Muscle of back (tissue), 13 donors: Measurements from ENCODE around the gene TRIM14. TPM values are rescaled to one million over a fixed set of nuclear protein-coding genes. Genes with fewer than 3 reads are reported as not detected.

ENCODE experiments used
- DNase-seq, 3 donors: peaks; one replicate each; pipeline versions ENCODE4 v3.0.0 to v3.0.0-alpha.2; 2013
- long read RNA-seq, 9 donors: transcript quantifications; one replicate each; lab custom pipeline, GENCODE V29; 2026
- polyA plus RNA-seq, 10 donors: library from polyadenylated mRNA; unstranded; fragments of 120-200 nt; gene quantifications; one replicate each; pipeline ENCODE4 v1.2.1, GENCODE V29; 2013; ENCODE audit not compliant: insufficient read length in 10 of 10

Gene TRIM14, protein sequence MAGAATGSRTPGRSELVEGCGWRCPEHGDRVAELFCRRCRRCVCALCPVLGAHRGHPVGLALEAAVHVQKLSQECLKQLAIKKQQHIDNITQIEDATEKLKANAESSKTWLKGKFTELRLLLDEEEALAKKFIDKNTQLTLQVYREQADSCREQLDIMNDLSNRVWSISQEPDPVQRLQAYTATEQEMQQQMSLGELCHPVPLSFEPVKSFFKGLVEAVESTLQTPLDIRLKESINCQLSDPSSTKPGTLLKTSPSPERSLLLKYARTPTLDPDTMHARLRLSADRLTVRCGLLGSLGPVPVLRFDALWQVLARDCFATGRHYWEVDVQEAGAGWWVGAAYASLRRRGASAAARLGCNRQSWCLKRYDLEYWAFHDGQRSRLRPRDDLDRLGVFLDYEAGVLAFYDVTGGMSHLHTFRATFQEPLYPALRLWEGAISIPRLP
- polyA plus RNA-seq: 1 to 10 TPM in 7 of 10 donors, under 1 TPM in 3; 0.71 to 3.2 (median 1.5) TPM
- long read RNA-seq, donor 1: 0 reads
- long read RNA-seq, donor 2: 0 reads
- long read RNA-seq, donor 3: 0 reads
- long read RNA-seq, donor 4: 0 reads
- long read RNA-seq, donor 5: 0 reads
- long read RNA-seq, donor 6, partial matches to known transcripts: 39 of 69 reads
- long read RNA-seq, donor 6, other reads (novel, unspliced or antisense): 30 of 69 reads
- long read RNA-seq, donor 7: 0 reads
- long read RNA-seq, donor 8, partial matches to known transcripts: 30 of 43 reads
- long read RNA-seq, donor 8, other reads (novel, unspliced or antisense): 13 of 43 reads
- long read RNA-seq, donor 9: 0 reads

- DNase-seq: peak in 2 of 3 donors; percentile 21 to 46
These were observed at the start of gene TRIM14 for GRCh38 chr9:98118640-98119601. Gene TRIM14 (minus strand): TSS chr9:98119222. CDS start chr9:98119188, 34 bp downstream.

DNA sequence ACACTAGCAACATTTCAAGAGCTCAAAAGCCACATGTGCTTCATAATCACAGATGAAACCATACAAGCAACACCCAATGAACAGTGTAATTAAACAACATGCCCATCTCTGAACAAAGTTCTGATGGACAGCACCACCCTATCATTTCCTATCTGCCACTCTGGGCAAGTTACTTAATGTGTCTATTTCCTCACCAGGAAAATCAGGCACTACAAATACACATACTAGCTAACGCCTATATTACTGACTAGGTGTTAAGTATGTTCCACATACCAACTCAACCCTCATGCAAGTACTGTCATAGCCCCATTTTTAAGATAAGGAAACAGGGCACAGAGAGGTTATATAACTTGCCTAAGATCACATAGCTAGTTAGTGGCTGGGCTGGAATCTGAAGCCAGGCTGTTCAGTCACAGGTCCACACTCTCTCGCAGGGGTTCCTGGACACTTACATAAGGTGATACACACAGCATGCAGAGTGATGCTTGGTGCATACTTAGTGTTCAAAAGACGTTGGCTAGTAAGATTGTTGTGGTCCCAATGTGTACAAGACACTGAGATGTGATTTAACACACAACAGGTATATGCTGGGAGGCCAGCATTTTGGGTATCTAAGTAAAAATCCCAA is 49.2 kb upstream of the TRIM14 start:
- DNase-seq: no peak

DNA sequence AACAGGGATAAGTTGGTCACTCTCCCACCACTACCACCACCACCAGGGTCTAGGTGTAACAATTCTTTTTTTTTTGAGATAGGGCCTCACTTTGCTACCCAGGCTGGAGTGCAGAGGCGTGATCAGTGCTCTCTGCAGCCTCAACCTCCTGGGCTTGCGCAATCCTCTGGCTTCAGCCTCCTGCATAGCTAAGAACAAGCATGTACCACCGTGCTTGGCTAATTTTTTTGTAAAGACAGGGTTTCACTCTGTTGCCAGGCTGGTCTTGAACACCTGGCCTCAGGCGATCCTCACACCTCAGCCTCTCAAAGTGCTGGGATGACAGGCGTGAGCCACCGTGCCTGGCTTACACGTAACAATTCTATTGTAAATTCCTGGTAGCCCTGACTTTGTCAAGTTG is 45.9 kb upstream of the TRIM14 start:
- no peak for DNase-seq

DNA sequence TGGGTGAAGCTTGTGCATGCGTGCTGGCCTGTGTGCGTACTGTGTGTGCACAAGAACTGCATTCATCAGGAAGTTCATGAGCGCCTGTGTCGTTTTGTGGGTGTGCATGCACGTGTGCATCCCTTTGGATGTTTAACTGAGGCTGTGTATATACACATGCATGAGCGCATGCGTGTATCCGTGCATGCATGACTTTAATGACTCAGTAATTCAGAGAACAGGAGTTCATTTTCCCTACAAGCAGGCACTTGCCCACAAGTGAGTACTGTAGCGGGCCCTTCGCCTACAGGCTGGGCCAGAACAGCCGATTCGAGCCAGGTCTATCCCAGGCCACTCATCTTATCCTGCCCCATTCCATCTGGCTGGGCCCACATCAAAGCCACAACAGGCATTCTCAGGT is 43.6 kb upstream of the TRIM14 start:
- DNase-seq: no peak

DNA sequence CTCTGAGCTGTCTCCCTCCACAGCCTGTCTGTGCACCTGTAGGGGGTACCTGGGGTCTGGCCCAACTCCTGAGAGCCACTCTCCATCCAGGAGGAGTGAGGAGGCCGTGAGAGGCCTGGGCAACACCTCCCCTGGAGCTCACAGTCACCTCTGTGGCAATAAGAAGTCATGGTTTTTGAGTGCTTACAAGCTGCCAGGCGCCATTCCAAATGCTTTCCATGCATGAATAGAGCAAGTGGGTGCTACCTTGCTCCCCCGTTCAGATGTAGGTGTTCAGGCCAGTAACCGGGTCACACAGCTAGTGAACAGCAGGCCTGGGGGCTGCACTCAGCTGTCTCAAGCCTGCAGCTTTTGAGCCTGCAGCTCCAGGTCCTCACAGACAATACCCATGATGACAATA is 42.8 kb upstream of the TRIM14 start:
- no peak for DNase-seq

DNA sequence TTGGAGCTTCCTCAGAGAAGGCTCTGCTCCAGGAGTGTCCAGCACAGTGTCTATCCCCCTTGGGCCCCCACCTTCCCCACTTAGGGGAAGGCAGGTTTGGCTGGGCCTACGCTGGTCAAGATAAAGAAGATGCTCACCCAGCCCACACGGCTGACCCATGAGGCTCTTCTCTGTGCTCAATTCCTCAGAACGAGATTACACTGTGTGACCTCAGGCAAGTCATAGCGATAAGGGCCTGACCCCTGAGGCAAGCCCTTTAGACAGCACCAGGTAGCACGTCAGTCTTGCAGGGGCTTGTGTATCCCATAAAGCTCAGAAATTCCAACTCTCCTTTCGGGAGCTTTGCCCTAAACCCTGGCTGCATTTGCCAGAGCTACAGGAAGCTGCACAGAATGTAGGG is 40.8 kb upstream of the TRIM14 start:
- DNase-seq: no peak

- DNase-seq: no peak
These were observed 40.3 kb upstream of the TRIM14 start for GRCh38 chr9:98159301-98159700.

- no peak for DNase-seq
These were observed 39.2 kb upstream of the TRIM14 start for GRCh38 chr9:98158071-98158831.

DNA sequence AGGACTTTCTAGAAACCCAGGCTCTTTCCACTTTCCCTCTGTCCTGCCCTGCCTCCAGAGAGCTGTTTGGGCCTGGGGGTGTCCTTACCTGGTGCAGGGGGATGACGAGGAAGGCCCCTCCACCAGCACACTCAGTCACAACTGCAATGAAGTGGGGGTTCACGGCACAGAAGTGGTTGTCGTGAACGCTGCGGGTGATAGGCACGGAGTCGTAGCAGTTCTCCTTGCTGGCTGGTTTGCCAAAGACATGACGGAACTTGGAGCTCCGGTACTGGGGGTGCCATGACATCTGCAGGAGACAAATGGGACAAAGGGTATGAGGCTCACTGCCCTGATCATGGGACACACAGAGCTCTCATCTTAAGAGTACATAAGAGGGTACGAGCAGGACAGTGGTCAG is 38.4 kb upstream of the TRIM14 start:
- DNase-seq: no peak

DNA sequence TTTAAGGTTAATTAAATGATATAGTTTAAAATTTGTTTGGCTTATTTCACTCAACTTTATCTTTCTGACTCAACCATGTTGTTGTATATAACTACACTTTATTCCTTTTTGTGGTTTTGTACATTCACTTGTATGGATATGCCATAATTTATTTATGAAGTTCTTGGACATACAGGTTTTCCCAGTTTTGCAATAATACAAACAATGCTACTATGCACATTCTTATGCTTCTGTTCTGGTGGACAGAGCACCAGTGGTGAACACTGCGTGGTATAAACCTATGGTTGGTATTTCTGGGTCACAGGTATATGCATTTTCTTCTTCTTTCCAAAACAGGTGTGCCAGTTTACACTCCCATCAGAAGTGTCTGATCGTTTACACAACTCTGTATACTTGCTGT is 35.7 kb upstream of the TRIM14 start:
- DNase-seq: no peak

DNA sequence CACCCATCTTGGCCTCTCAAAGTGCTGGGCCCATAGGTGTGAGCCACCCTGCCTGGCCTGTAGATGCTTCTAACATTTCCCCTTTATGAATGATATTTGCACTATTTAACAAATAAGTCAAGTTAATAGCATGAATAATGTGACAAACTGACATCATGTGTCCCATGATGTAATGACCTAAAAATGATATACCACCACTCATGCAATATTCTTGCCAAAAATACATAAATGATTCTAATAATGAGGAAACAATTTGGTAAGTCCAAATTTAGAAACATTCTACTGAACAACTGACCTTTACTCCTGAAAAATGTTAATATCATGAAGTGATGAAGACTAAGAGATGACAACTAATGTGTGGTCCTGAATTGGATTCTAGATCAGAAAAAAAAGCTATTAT is 33.5 kb upstream of the TRIM14 start:
- no peak for DNase-seq

- no peak for DNase-seq
These were observed 31.7 kb upstream of the TRIM14 start for GRCh38 chr9:98150721-98151120.

- no peak for DNase-seq
These were observed 31.1 kb upstream of the TRIM14 start for GRCh38 chr9:98150164-98150563.

DNA sequence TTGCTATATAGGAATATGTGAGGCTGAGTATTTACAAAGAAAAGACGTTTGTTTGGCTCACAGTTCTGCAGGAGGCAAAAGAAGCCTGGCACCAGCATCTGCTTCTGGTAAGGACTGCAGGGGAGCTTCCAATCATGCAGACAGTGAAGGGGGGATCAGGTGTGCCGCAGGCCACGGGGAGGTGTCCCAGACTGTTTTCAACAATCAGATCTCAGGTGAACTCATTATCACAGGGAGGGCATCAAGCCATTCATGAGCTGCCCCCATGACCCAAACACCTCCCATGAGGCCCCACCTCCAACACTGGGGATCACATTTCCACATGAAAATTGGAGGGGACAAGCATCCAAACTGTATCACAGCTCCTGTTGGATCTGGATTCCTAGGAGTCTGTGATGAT is 30.4 kb upstream of the TRIM14 start:
- DNase-seq: no peak

GRCh38 chr9:98148486-98148885 is 29.5 kb upstream of the TRIM14 start:
- no peak for DNase-seq

DNA sequence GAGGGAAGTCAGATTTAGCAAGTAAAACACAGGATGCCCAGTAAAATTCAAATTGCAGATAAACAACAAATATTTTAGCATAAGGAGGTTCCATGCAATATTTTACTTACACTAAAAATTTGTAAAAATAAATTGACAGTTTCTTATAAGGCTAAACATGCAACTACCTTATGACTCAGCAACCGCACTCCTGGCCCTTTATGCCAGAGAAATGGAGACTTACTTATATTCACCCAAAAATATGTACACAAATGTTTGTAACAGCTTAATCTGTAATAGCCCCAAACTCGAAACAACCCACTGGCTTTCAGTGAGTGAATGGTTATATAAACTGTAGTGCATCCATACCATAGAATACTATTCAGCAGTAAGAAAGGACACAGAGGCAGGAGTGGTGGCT is 28.6 kb upstream of the TRIM14 start:
- DNase-seq: no peak

GRCh38 chr9:98146101-98146991 is 27.3 kb upstream of the TRIM14 start:
- DNase-seq: peak in 1 of 3 donors; percentile 8

GRCh38 chr9:98144631-98145030 is 25.6 kb upstream of the TRIM14 start:
- no peak for DNase-seq

DNA sequence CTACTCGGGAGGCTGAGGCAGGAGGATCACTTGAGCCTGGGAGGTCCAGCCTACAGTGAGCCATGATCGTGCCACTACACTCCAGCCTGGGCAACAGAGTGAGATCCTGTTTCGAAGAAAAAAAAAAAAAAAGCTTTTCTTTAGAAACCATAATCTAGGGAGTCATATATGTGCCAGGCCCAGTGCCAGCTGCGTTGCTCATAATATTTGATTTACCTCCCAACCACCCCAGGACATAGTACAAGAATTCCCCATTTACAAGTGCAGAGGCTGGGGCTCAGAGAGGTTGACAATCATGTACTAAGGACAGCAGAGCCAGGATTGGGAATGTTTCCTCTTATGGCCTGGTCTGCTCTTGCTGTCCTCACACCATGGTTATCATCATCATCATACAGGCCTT is 25.1 kb upstream of the TRIM14 start:
- DNase-seq: no peak
